ES-I3 (cell line): ENCODE measurements around the gene TEX19.
"Not testable (repeated sequence)": the region's sequence is repeated elsewhere in the genome, so short reads cannot be mapped to it uniquely, and the experiment has no call there.

Experiments used
- H3K36me3 ChIP-seq: 2 replicates; pipeline ENCODE4 v1.6.1; 2013; ENCODE audit warnings: mild to moderate bottlenecking, low read length, control low read depth, moderate library complexity; ENCODE audit not compliant: insufficient read depth
- H3K4me1 ChIP-seq: 2 replicates; pipeline ENCODE4 v1.6.1; 2013; ENCODE audit warnings: mild to moderate bottlenecking, control low read depth, low read length; ENCODE audit not compliant: insufficient read depth
- H3K9ac ChIP-seq: 2 replicates; pipeline ENCODE4 v1.6.1; 2013; ENCODE audit warnings: low read depth, mild to moderate bottlenecking, low read length, moderate library complexity
- H3K9me3 ChIP-seq: 2 replicates; pipeline ENCODE4 v1.6.1; 2013; ENCODE audit warnings: mild to moderate bottlenecking, low read length, moderate library complexity; ENCODE audit not compliant: control insufficient read depth, insufficient read depth

The TEX19 gene

DNA sequence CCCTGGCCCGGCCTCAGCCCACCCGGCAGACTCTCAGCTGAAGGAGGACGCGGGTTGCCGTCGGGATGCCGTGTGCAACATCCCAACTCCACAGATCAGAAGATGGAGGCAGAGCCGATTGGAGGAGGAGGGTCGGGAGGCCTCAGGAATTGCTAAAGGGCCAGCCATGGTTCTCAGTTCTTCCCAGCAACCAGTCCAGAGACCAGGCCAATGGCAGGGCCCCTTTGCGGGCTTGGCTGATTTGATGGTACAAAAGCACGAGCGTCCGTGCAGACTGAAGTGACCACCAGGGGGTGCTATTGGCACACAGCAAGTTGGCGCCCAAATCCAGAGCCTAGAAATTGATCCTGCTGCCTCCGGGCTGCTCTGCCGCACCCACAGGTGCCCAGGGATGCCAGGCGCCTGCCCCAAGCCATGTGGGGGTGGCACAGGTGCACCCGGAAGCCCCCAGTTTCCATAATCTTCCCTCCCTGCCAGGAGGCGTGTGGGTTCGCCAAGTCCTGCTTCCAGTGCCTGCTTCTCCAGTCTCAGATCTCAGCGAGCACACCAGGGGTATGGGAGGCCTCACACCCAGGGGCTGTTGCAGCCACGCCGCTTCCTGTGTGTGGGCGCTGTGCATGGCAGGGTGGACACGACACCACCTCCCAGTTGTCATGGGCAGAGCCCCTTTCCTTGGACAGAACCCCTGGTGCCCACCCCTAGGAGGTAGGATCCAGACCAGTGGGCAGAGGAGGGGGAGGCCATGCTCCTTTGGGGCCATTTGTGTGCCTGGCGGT, 7.1 kb upstream of the TEX19 start:
- Histone ChIP-seq H3K4me1 (peaks cover 4% of the 10 kb centered on the region; the same call in 1 of the 2 replicates), H3K36me3 (no peaks in the 10 kb centered on the region), H3K9ac (no peak overlapping the region), H3K9me3 (no peaks in the 10 kb centered on the region)

- no peaks in the 10 kb centered on the region for H3K9me3 ChIP-seq
- H3K9ac ChIP-seq, result no peak overlapping the region
- peaks cover 5% of the 10 kb centered on the region; the same call in 1 of the 2 replicates for H3K4me1 ChIP-seq
- H3K36me3 ChIP-seq, result no peaks in the 10 kb centered on the region
Observed at GRCh38 chr17:82353484-82353883, 5.6 kb upstream of the TEX19 start.

GRCh38 chr17:82354804-82355308, 4.2 kb upstream of the TEX19 start:
- Histone ChIP-seq H3K36me3 (no peaks in the 10 kb centered on the region), H3K4me1 (peaks cover 5% of the 10 kb centered on the region; the same call in 1 of the 2 replicates), H3K9me3 (no peaks in the 10 kb centered on the region), H3K9ac (no peak overlapping the region)

DNA sequence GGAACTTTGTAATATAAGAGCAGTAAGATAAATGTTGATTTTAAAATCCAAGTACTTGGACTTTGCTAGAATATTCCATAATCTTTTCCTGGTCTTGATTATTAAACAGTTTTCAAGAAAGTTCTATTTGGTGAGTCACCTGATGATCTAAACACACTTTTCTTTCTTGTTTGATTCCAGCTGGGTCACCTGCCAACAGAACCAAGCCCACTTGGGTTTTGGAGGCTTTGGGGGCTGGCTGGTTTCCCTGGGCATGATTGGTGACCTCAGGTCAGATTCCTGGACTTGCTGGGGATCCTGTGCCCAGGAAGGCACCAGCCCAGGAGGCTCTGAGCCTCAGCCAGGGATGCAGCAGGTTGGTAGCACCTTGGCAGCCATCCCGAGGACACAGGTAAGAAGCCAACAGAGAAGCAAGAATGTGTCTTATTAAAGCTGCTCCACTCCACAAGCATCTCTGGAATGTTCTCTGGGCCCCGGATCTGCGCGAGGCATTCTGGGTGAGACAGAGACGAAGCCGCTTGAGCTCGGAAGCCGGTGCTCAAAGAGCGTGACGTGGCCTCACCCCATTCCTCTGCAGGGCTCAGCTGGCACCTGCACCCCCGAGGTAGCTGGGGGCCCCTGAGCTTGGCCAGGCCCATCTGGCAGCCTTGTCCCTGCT, 3.1 kb upstream of the TEX19 start:
- no peak overlapping the region for H3K9ac ChIP-seq
- H3K4me1 ChIP-seq, result peaks cover 5% of the 10 kb centered on the region; the same call in 1 of the 2 replicates
- H3K9me3 ChIP-seq, result no peaks in the 10 kb centered on the region
- H3K36me3 ChIP-seq, result no peaks in the 10 kb centered on the region

- peaks cover 5% of the 10 kb centered on the region; the same call in 1 of the 2 replicates for H3K4me1 ChIP-seq
- no peak overlapping the region for H3K9ac ChIP-seq
- H3K36me3 ChIP-seq, result no peaks in the 10 kb centered on the region
- no peaks in the 10 kb centered on the region for H3K9me3 ChIP-seq
Observed at GRCh38 chr17:82356845-82357355, 2.1 kb upstream of the TEX19 start.

- H3K9me3 ChIP-seq, result no peaks in the 10 kb centered on the region
- no peak overlapping the region for H3K9ac ChIP-seq
Observed at GRCh38 chr17:82357394-82357793, 1.7 kb upstream of the TEX19 start.

GRCh38 chr17:82359451-82360074, 516 bp downstream of the TEX19 start:
- not testable (repeated sequence) for H3K36me3 ChIP-seq, H3K9ac ChIP-seq, H3K4me1 ChIP-seq, H3K9me3 ChIP-seq

More at GRCh38 chr17:82357394-82357793, 1.7 kb upstream of the TEX19 start:
- H3K4me1 ChIP-seq, result peaks cover 5% of the 10 kb centered on the region; the same call in 1 of the 2 replicates
- no peaks in the 10 kb centered on the region for H3K36me3 ChIP-seq

DNA sequence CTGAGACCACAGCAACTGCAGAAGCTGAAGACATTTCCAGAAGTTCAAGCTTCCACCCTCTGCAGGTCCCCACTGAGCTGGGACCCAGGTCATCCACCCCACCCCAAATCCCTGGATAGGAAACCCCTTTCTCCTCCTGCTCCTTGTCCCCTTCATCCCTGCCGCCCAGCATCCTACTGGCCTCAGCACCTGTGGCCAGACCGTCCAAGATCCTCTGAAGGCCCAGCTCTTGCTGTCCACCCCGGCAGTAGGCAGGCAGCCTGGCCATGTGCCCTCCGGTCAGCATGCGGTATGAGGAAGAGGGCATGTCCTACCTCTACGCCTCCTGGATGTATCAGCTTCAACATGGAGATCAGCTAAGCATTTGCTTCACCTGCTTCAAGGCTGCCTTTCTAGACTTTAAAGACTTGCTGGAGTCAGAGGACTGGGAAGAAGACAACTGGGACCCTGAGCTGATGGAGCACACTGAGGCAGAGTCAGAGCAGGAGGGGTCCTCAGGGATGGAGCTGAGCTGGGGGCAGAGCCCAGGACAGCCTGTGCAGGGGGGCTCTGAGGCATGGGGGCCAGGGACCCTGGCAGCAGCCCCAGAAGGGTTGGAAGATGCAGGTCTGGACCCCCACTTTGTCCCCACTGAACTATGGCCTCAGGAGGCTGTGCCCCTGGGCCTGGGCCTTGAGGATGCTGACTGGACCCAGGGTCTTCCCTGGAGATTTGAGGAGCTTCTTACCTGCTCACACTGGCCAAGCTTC, 3.0 kb downstream of the TEX19 start:
- Histone ChIP-seq H3K9me3 (no peaks in the 10 kb centered on the region), H3K9ac (no peak overlapping the region), H3K36me3 (no peaks in the 10 kb centered on the region), H3K4me1 (no peaks in the 10 kb centered on the region; the same call in 1 of the 2 replicates)

DNA sequence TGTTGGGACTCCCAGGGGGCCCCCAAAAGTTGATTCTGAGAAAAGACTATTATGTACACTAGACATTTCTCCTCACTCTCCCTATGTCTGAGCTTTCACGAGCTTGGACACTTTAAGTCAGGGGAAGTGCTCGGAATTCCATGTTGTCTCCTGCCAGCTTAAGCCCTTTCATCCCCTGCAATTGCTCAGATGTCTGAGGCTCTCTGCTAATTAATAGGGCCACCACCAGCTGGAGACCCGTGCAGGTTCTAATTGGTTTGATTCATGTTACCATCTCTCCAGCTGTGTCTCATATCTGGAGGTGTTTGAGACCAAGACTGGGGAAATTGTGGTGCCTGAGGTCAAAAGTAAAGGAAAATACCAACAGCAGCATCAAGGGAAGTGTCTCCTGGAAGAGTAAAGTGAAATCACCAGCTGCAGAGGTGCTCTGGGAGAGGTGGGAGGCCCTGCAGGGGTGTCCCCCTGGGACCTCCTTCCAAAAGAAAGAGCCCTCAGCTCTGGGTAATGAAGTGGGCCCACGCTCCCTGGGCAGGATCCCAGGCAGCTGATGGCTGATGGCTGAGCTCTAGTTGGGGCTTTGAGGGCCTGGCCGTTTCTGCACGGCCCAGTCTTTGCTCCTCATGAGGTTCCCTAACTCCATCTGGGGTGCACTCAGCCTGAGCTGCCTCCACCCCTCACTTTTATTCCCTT, 6.7 kb downstream of the TEX19 start:
- 0 out of 2 replicates have a peak, but pooled peaks cover 2% of the 10 kb centered on the region for H3K4me1 ChIP-seq
- H3K36me3 ChIP-seq, result no peaks in the 10 kb centered on the region
- no peak overlapping the region for H3K9ac ChIP-seq
- H3K9me3 ChIP-seq, result no peaks in the 10 kb centered on the region

GRCh38 chr17:82366749-82367148, 7.7 kb downstream of the TEX19 start:
- no peaks in the 10 kb centered on the region for H3K36me3 ChIP-seq
- no peak overlapping the region for H3K9ac ChIP-seq
- 0 out of 2 replicates have a peak, but pooled peaks cover 2% of the 10 kb centered on the region for H3K4me1 ChIP-seq
- H3K9me3 ChIP-seq, result no peaks in the 10 kb centered on the region

DNA sequence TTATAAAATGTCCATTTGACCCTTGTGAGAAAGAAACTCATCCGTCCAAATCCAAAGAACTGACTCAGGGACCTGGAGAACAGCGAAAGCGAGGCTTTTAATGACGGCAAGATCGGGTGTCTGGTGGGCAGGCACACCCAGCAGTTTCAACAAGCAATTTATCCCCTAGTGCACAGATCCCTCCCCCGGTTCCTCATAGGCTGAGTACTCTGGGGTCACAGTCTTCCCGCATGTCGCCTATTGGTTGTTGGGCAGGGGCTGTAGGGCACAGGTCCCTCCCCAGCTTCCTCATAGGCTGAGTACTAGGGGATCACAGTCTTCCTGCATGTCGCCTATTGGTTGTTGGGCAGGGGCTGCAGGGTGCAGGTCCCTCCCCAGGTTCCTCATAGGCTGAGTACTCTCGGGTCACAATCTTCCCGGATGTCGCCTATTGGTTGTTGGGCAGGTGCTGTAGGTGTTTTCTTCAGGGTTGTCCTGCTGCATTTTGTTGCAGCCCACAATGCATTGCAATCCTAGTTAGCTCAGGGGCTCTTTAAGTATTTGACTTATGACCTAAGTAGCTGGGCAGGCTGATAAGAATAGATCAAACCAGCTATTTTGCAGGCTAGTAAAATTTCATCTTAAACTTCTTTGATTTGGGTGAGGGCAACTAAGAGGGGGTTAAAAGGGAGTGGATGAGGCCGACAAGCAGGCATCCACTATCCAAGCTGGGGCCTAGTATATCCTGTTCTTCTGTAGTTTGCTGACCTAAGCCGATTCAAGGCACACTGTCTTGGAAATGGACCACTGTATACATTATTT, 8.9 kb downstream of the TEX19 start:
- no peaks in the 10 kb centered on the region for H3K36me3 ChIP-seq
- H3K4me1 ChIP-seq, result 0 out of 2 replicates have a peak, but pooled peaks cover 2% of the 10 kb centered on the region
- peak overlapping the region; percentile 39; the same call in 1 of the 2 replicates for H3K9ac ChIP-seq
- H3K9me3 ChIP-seq, result no peaks in the 10 kb centered on the region

DNA sequence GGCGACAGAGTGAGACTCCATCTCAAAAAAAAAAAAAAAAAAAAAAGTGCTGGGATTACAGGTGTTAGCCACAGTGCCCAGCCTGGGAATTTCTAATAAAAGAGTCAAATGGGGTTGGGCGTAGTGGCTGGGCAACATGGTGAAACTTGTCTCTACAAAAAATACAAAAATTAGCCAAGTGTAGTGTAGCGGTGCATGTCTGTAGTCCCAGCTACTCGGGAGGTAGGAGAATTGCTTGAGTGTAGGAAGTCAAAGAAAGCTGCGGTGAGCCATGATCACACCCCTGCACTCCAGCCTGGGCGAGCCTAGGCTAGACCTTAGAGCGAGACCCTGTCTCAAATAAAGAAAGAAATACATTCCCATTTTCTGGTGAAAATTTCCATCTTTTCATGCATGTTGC, 10.2 kb downstream of the TEX19 start:
- Histone ChIP-seq H3K9ac (no peak overlapping the region), H3K36me3 (no peaks in the 10 kb centered on the region), H3K9me3 (no peaks in the 10 kb centered on the region), H3K4me1 (0 out of 2 replicates have a peak, but pooled peaks cover 2% of the 10 kb centered on the region)
